Loucy (cell line): ENCODE data around the gene GAREM1.
A peak's percentile ranks its signal among the peaks of the same experiment; 100 is the strongest.

Experiments
- H2AFZ ChIP-seq: fragments of 200-600 bp; sonication (generic); 2 replicates; pipeline ENCODE4 v1.6.0; 2016; ENCODE audit warnings: antibody characterized with exemption, mild to moderate bottlenecking, low read length, moderate library complexity
- H3F3A ChIP-seq: fragments of 200-600 bp; 2 replicates; pipeline ENCODE4 v1.6.0; 2016; ENCODE audit warnings: antibody characterized with exemption, low read depth, mild to moderate bottlenecking
- H3K27me3 ChIP-seq: fragments of 200-600 bp; sonication (generic); 2 replicates; pipeline ENCODE4 v1.6.1; 2014; ENCODE audit warnings: low read length, mild to moderate bottlenecking; ENCODE audit not compliant: insufficient read depth, poor library complexity, severe bottlenecking
- H3K36me3 ChIP-seq: fragments of 200-600 bp; sonication (generic); 2 replicates; pipeline ENCODE4 v1.6.1; 2016; ENCODE audit warnings: low read length; ENCODE audit not compliant: insufficient read depth
- H3K4me1 ChIP-seq: fragments of 200-600 bp; sonication (generic); 2 replicates; pipeline ENCODE4 v1.5.1; 2014; ENCODE audit warnings: low read length, mild to moderate bottlenecking; ENCODE audit not compliant: insufficient read depth, poor library complexity, severe bottlenecking
- H3K4me2 ChIP-seq: fragments of 200-600 bp; sonication (generic); 2 replicates; pipeline ENCODE4 v1.6.0; 2014; ENCODE audit warnings: antibody characterized with exemption, low read length, low read depth, mild to moderate bottlenecking; ENCODE audit not compliant: poor library complexity, severe bottlenecking
- H3K4me3 ChIP-seq: fragments of 200-600 bp; sonication (generic); 2 replicates; pipeline ENCODE4 v1.5.1; 2014; ENCODE audit warnings: low read length, mild to moderate bottlenecking, mixed read lengths; ENCODE audit not compliant: poor library complexity, severe bottlenecking
- H3K79me2 ChIP-seq: fragments of 200-600 bp; sonication (generic); 2 replicates; pipeline ENCODE4 v1.6.1; 2014; ENCODE audit warnings: low read length; ENCODE audit not compliant: insufficient read depth
- H3K9ac ChIP-seq: fragments of 200-600 bp; sonication (generic); 2 replicates; pipeline ENCODE4 v1.6.0; 2014; ENCODE audit warnings: mild to moderate bottlenecking, low read depth, low read length, moderate library complexity; ENCODE audit not compliant: poor library complexity, severe bottlenecking
- H3K9me2 ChIP-seq: fragments of 200-600 bp; sonication (generic); replicated peaks from 2 replicates; pipeline ENCODE4 v1.6.1; 2016; ENCODE audit warnings: low read depth, low read length, mixed read lengths
- H3K9me3 ChIP-seq: fragments of 200-600 bp; sonication (generic); 2 replicates; pipeline ENCODE4 v1.6.1; 2014; ENCODE audit warnings: mild to moderate bottlenecking, antibody characterized with exemption, low read length, low read depth; ENCODE audit not compliant: insufficient read depth
- H4K20me1 ChIP-seq: fragments of 200-600 bp; sonication (generic); 2 replicates; pipeline ENCODE4 v1.6.0; 2014; ENCODE audit warnings: antibody characterized with exemption, low read length, mild to moderate bottlenecking; ENCODE audit not compliant: insufficient read depth, poor library complexity, severe bottlenecking
- CTCF ChIP-seq: fragments of 200-600 bp; sonication (generic); conservative IDR thresholded peaks from 2 replicates; pipeline ENCODE4 v1.5.1; 2014; ENCODE audit warnings: mild to moderate bottlenecking, antibody characterized with exemption, low read length
- EZH2phosphoT487 ChIP-seq: fragments of 200-600 bp; IDR thresholded peaks from 2 replicates; pipeline ENCODE4 v1.6.1; 2018; ENCODE audit warnings: antibody characterized with exemption, mild to moderate bottlenecking, moderate library complexity, borderline replicate concordance

GAREM1 gene

GRCh38 chr18:32360682-32361345 lies 109.9 kb downstream of the GAREM1 start:
- H4K20me1 ChIP-seq, result no peaks in the 10 kb centered on the region
- no peaks in the 10 kb centered on the region for H3F3A ChIP-seq
- no peaks in the 10 kb centered on the region for H3K27me3 ChIP-seq
- no peak overlapping the region for H3K9ac ChIP-seq
- no peaks in the 10 kb centered on the region for H3K36me3 ChIP-seq
- no peak overlapping the region for H3K4me3 ChIP-seq
- no peak overlapping the region for H2AFZ ChIP-seq
- no peaks in the 10 kb centered on the region for H3K9me3 ChIP-seq
- TF ChIP-seq EZH2phosphoT487 (no peak), CTCF (no peak)
- no peaks in the 10 kb centered on the region for H3K9me2 ChIP-seq
- no peaks in the 10 kb centered on the region for H3K79me2 ChIP-seq
- H3K4me1 ChIP-seq, result no peaks in the 10 kb centered on the region
- no peak overlapping the region for H3K4me2 ChIP-seq

GRCh38 chr18:32358529-32358928 lies 112.2 kb downstream of the GAREM1 start:
- H3K9me3 ChIP-seq, result no peaks in the 10 kb centered on the region
- no peaks in the 10 kb centered on the region for H3K4me1 ChIP-seq
- H3K36me3 ChIP-seq, result no peaks in the 10 kb centered on the region
- no peak overlapping the region for H3K9ac ChIP-seq
- H3K4me3 ChIP-seq, result no peak overlapping the region
- TF ChIP-seq EZH2phosphoT487 (no peak), CTCF (no peak)
- H2AFZ ChIP-seq, result no peak overlapping the region
- H3K27me3 ChIP-seq, result no peaks in the 10 kb centered on the region
- H3K9me2 ChIP-seq, result no peaks in the 10 kb centered on the region
- H3K79me2 ChIP-seq, result no peaks in the 10 kb centered on the region
- H3F3A ChIP-seq, result no peaks in the 10 kb centered on the region
- no peaks in the 10 kb centered on the region for H4K20me1 ChIP-seq
- H3K4me2 ChIP-seq, result no peak overlapping the region

GRCh38 chr18:32358075-32358474 lies 112.6 kb downstream of the GAREM1 start:
- Histone ChIP-seq H3K4me1 (no peaks in the 10 kb centered on the region), H4K20me1 (no peaks in the 10 kb centered on the region), H3F3A (no peaks in the 10 kb centered on the region), H2AFZ (no peak overlapping the region), H3K27me3 (no peaks in the 10 kb centered on the region), H3K9me2 (no peaks in the 10 kb centered on the region), H3K79me2 (no peaks in the 10 kb centered on the region), H3K36me3 (no peaks in the 10 kb centered on the region), H3K4me2 (no peak overlapping the region), H3K9me3 (no peaks in the 10 kb centered on the region), H3K4me3 (no peak overlapping the region), H3K9ac (no peak overlapping the region)
- TF ChIP-seq CTCF, result peak; percentile 37
- TF ChIP-seq EZH2phosphoT487, result no peak
